GM18870 (cell line): ENCODE data around the gene SMCP.

Source experiments
- ATAC-seq: cut with Tn5 transposase; IDR thresholded peaks from one replicate; pipeline ENCODE4 v1.9.1; 2021; ENCODE audit warnings: moderate library complexity; ENCODE audit not compliant: unreplicated experiment

Gene SMCP

GRCh38 chr1:152886085-152886484 is 8.0 kb downstream of the SMCP start:
- no peak for ATAC-seq

- ATAC-seq: no peak
Observed at GRCh38 chr1:152886758-152887409, 8.8 kb downstream of the SMCP start.

GRCh38 chr1:152888126-152888525 is 10.0 kb downstream of the SMCP start:
- no peak for ATAC-seq

GRCh38 chr1:152899027-152899426 is 20.9 kb downstream of the SMCP start:
- no peak for ATAC-seq

GRCh38 chr1:152899883-152900282 is 21.8 kb downstream of the SMCP start:
- no peak for ATAC-seq

- no peak for ATAC-seq
Observed at GRCh38 chr1:152901631-152902030, 23.5 kb downstream of the SMCP start.

GRCh38 chr1:152902636-152903035 is 24.5 kb downstream of the SMCP start:
- ATAC-seq: no peak

GRCh38 chr1:152904688-152905440 is 26.7 kb downstream of the SMCP start:
- no peak for ATAC-seq

- no peak for ATAC-seq
Observed at GRCh38 chr1:152906023-152906565, 28.0 kb downstream of the SMCP start.

- no peak for ATAC-seq
Observed at GRCh38 chr1:152907686-152908601, 29.8 kb downstream of the SMCP start, which contains the start of gene IVL. Gene IVL, plus strand, starts transcription at chr1:152908546. Its CDS starts 1,252 bp downstream, at chr1:152909798.

GRCh38 chr1:152909206-152909605 is 31.1 kb downstream of the SMCP start:
- ATAC-seq: no peak

GRCh38 chr1:152912471-152912870 is 34.3 kb downstream of the SMCP start:
- no peak for ATAC-seq

GRCh38 chr1:152912900-152913299 is 34.8 kb downstream of the SMCP start:
- ATAC-seq: no peak

GRCh38 chr1:152917794-152918193 is 39.7 kb downstream of the SMCP start:
- ATAC-seq: no peak

- ATAC-seq: no peak
Observed at GRCh38 chr1:152919071-152919470, 40.9 kb downstream of the SMCP start.

GRCh38 chr1:152924191-152924590 is 46.1 kb downstream of the SMCP start:
- no peak for ATAC-seq

- ATAC-seq: no peak
Observed at GRCh38 chr1:152926091-152926490, 48.0 kb downstream of the SMCP start.

GRCh38 chr1:152928671-152929070 is 50.5 kb downstream of the SMCP start:
- ATAC-seq: no peak

GRCh38 chr1:152932170-152932811 is 54.2 kb downstream of the SMCP start:
- no peak for ATAC-seq

GRCh38 chr1:152933196-152933595 is 55.1 kb downstream of the SMCP start:
- ATAC-seq: no peak
